ENCODE data around the gene POMGNT1.
A peak's percentile ranks its signal among the peaks of the same experiment; 100 is the strongest.

POMGNT1 gene

DNA sequence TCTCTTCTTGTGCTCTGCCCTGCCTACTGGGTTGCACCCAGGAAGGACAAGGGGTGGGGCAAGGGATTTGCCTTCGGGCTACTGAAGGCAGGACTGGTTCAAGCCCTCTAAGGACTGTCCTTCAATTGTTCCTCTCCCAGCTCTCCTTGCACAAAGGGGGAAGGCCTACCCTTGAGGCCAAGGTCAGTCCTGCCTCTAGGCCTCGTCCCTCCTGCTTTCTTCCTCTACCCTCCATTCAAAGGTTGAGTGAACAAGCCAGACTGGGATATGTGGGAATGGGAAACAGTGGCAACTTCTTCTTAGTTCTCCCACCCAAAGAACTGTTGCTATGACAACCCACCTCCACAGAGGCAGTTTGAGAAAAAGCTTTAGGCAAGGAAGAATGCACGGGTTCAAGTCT lies 7.6 kb upstream of the POMGNT1 start:
- Histone ChIP-seq H4K20me1 (ENCODE audit: insufficient read depth, low read length) (no peaks in the 10 kb centered on the region), H3K4me2 (ENCODE audit: low read length) (no peak overlapping the region), H3K4me3 (ENCODE audit: low read length) (no peak overlapping the region), H3K27me3 (ENCODE audit: low read depth, low read length) (no peaks in the 10 kb centered on the region), H3K4me1 (ENCODE audit: low read length) (no peaks in the 10 kb centered on the region), H3K27ac (ENCODE audit: low read length) (no peak overlapping the region), H3K9ac (ENCODE audit: low read length) (no peak overlapping the region), H2AFZ (ENCODE audit: low read depth, low read length) (no peak overlapping the region), H3K36me3 (replicated peaks; ENCODE audit: low read depth, low read length) (no peaks in the 10 kb centered on the region), H3K9me3 (ENCODE audit: insufficient read depth, low read length) (no peaks in the 10 kb centered on the region), H3K79me2 (ENCODE audit: low read length) (no peaks in the 10 kb centered on the region)
- no peak for TF ChIP-seq EZH2phosphoT487 (IDR thresholded peaks at IDR 0.05; ENCODE audit: low read depth)
- TF ChIP-seq, protein P1, sequence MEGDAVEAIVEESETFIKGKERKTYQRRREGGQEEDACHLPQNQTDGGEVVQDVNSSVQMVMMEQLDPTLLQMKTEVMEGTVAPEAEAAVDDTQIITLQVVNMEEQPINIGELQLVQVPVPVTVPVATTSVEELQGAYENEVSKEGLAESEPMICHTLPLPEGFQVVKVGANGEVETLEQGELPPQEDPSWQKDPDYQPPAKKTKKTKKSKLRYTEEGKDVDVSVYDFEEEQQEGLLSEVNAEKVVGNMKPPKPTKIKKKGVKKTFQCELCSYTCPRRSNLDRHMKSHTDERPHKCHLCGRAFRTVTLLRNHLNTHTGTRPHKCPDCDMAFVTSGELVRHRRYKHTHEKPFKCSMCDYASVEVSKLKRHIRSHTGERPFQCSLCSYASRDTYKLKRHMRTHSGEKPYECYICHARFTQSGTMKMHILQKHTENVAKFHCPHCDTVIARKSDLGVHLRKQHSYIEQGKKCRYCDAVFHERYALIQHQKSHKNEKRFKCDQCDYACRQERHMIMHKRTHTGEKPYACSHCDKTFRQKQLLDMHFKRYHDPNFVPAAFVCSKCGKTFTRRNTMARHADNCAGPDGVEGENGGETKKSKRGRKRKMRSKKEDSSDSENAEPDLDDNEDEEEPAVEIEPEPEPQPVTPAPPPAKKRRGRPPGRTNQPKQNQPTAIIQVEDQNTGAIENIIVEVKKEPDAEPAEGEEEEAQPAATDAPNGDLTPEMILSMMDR (IDR thresholded peaks at IDR 0.05; ENCODE audit: low read depth, low read length) = no peak

- Histone ChIP-seq H2AFZ (ENCODE audit: low read depth, low read length) (no peak overlapping the region), H3K4me2 (ENCODE audit: low read length) (no peak overlapping the region), H4K20me1 (ENCODE audit: insufficient read depth, low read length) (no peaks in the 10 kb centered on the region), H3K36me3 (replicated peaks; ENCODE audit: low read depth, low read length) (no peaks in the 10 kb centered on the region), H3K9me3 (ENCODE audit: insufficient read depth, low read length) (no peaks in the 10 kb centered on the region), H3K4me3 (ENCODE audit: low read length) (no peak overlapping the region), H3K79me2 (ENCODE audit: low read length) (no peaks in the 10 kb centered on the region), H3K4me1 (ENCODE audit: low read length) (no peaks in the 10 kb centered on the region), H3K27ac (ENCODE audit: low read length) (no peak overlapping the region), H3K9ac (ENCODE audit: low read length) (no peak overlapping the region), H3K27me3 (ENCODE audit: low read depth, low read length) (no peaks in the 10 kb centered on the region)
- no peak for TF ChIP-seq EZH2phosphoT487 (IDR thresholded peaks at IDR 0.05; ENCODE audit: low read depth)
- TF ChIP-seq, protein P1 (IDR thresholded peaks at IDR 0.05; ENCODE audit: low read depth, low read length) = no peak
Measured at GRCh38 chr1:46205141-46205540, 6.9 kb upstream of the POMGNT1 start.

DNA sequence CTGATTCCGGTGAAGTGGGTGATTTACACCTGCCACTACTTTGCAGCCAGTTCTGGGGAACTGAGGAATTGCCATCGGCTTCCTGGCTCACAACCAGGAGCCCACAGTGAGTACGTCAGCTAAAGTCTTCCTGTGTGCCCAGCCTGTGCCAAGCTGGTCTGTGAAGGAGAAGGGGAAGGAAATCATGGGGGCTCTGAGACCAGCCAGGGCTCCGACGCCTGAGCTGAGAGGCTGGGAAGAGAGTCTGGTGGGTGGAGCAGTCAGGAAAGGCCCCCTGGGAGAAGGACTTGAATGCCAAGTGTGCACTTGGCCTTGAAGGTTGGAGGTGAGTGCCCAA lies 6.1 kb upstream of the POMGNT1 start:
- TF ChIP-seq, protein P1 (IDR thresholded peaks at IDR 0.05; ENCODE audit: low read depth, low read length) = no peak
- TF ChIP-seq EZH2phosphoT487 (IDR thresholded peaks at IDR 0.05; ENCODE audit: low read depth) = no peak
- Histone ChIP-seq H3K4me3 (ENCODE audit: low read length) (no peak overlapping the region), H3K9ac (ENCODE audit: low read length) (no peak overlapping the region), H4K20me1 (ENCODE audit: insufficient read depth, low read length) (no peaks in the 10 kb centered on the region), H3K27ac (ENCODE audit: low read length) (no peak overlapping the region), H3K4me2 (ENCODE audit: low read length) (no peak overlapping the region), H3K27me3 (ENCODE audit: low read depth, low read length) (no peaks in the 10 kb centered on the region), H2AFZ (ENCODE audit: low read depth, low read length) (no peak overlapping the region), H3K36me3 (replicated peaks; ENCODE audit: low read depth, low read length) (no peaks in the 10 kb centered on the region), H3K4me1 (ENCODE audit: low read length) (peaks cover 1% of the 10 kb centered on the region; the same call in 1 of the 2 replicates), H3K9me3 (ENCODE audit: insufficient read depth, low read length) (no peaks in the 10 kb centered on the region), H3K79me2 (ENCODE audit: low read length) (no peaks in the 10 kb centered on the region)

- H3K27me3 ChIP-seq (ENCODE audit: low read depth, low read length) = no peaks in the 10 kb centered on the region
- no peaks in the 10 kb centered on the region for H3K36me3 ChIP-seq (replicated peaks; ENCODE audit: low read depth, low read length)
- H2AFZ ChIP-seq (ENCODE audit: low read depth, low read length) = peak overlapping the region; percentile 84; the same call in 1 of the 2 replicates
- no peak overlapping the region for H3K27ac ChIP-seq (ENCODE audit: low read length)
- H3K4me1 ChIP-seq (ENCODE audit: low read length) = peaks cover 5% of the 10 kb centered on the region; the same call in 1 of the 2 replicates
- peak overlapping the region; percentile 98 for H3K4me2 ChIP-seq (ENCODE audit: low read length)
- no peaks in the 10 kb centered on the region for H3K79me2 ChIP-seq (ENCODE audit: low read length)
- peak overlapping the region; percentile 98 for H3K4me3 ChIP-seq (ENCODE audit: low read length)
- H3K9ac ChIP-seq (ENCODE audit: low read length) = no peak overlapping the region
- H3K9me3 ChIP-seq (ENCODE audit: insufficient read depth, low read length) = no peaks in the 10 kb centered on the region
- no peak for TF ChIP-seq EZH2phosphoT487 (IDR thresholded peaks at IDR 0.05; ENCODE audit: low read depth)
- TF ChIP-seq, protein P1 (IDR thresholded peaks at IDR 0.05; ENCODE audit: low read depth, low read length) = no peak
- H4K20me1 ChIP-seq (ENCODE audit: insufficient read depth, low read length) = no peaks in the 10 kb centered on the region
Measured at GRCh38 chr1:46203738-46204405, 5.6 kb upstream of the POMGNT1 start.
